NCI-H2196 (cell line): ENCODE measurements around the gene GNPTAB.
"Not testable (repeated sequence)": the region's sequence is repeated elsewhere in the genome, so short reads cannot be mapped to it uniquely, and the experiment has no call there.

Experiments used
- DNase-seq: peaks from one replicate; lab custom pipeline; 2025; ENCODE audit not compliant: unreplicated experiment; lab: John Stamatoyannopoulos, UW

Gene GNPTAB

DNA sequence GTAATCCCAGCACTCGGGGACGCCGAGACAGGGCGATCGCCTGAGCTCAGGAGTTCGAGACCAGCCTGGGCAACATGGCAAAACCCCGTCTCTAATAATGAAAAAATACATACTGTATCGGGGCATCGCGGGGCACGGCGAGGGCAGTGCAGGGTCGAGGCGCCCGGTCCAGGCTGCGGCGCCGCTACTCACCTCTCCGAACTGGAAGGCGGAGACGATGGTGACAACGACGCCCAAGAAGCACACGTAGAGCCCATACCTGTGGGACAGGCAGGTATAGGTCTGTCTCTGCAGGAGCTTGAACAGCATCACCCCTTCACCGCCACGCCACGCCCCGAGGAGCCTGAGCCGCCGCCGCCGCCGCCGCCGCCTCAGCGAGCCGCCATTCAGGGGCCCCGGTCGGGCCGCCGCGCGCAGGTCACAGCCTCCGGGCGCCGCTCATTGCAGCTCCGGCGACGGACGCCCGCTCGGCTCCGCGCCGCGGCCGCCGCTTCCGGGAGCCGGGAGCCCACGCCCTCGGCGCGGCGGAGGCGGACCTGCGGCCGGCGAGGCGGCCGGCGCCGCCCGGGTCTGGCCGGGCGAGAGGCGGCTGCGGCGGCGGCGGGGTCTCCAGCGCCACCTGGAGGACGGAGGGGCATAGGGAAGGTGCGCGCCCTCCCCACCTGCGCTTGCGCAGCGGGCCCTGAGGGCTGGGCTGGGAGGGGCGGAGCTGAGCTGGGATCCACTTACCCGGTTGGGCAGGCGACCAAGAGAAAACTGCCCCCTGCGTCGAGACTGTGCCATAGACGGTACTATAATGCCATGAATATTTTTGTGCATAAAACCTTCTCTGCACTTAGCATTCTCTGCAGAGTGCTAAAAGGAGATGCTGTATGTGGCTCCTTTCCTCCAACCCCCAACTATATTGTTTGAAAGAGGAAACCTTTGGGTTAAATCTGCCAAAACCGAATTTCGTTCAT, at the start of gene GNPTAB:
Gene GNPTAB, minus strand, starts transcription at position 593 of the 959 bp plus-strand sequence. Its CDS starts 284 bp downstream, at position 309.
- DNase-seq = peak; percentile 89

DNA sequence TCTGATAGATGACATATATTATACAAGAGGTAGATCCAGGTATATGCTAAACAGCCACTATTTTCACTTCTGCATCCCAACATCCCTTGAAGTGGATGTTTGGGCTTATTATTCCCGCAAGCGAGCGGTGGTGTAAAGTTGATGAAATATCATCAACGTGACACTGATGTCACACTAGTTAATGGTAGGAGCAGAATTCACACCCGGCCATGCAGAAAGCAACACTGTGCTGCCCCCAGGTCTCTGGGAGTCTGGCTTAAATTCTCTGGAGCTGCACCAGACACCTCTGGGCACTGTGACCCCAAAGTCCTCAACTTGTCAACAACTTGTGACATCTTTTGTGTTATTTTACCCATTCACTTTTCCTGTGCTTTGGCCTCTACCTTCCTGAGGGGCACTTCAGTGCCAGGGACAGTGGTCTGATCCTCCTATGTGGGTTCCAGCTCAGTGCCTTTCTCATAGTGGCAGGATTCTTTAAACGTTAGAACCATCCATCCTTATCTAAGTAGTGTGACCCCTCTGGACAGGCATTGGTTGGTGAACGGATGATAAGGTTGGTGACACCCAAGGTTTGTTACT, 47.6 kb upstream of the GNPTAB start:
- no peak for DNase-seq

DNA sequence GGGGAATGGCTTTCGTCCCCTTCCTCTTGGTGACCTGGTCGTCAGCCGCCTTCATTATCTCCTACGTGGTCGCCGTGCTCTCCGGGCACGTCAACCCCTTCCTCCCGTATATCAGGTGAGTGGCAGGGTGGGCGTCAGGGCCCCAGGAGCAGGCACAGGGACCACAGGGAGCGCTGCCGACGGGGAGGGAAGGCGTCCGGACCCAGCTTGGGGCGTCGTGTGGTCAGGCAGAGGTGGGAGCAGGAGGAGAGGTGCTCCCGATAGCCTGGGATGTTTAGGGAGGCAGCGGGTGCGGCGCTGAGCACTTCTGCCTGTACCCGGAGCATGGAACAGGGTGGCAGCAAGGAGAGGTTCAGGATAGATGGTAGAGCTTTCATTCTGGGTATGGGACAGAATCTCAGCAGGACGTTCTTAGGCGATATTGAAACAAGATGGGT, 47.1 kb upstream of the GNPTAB start:
- DNase-seq = no peak

DNA sequence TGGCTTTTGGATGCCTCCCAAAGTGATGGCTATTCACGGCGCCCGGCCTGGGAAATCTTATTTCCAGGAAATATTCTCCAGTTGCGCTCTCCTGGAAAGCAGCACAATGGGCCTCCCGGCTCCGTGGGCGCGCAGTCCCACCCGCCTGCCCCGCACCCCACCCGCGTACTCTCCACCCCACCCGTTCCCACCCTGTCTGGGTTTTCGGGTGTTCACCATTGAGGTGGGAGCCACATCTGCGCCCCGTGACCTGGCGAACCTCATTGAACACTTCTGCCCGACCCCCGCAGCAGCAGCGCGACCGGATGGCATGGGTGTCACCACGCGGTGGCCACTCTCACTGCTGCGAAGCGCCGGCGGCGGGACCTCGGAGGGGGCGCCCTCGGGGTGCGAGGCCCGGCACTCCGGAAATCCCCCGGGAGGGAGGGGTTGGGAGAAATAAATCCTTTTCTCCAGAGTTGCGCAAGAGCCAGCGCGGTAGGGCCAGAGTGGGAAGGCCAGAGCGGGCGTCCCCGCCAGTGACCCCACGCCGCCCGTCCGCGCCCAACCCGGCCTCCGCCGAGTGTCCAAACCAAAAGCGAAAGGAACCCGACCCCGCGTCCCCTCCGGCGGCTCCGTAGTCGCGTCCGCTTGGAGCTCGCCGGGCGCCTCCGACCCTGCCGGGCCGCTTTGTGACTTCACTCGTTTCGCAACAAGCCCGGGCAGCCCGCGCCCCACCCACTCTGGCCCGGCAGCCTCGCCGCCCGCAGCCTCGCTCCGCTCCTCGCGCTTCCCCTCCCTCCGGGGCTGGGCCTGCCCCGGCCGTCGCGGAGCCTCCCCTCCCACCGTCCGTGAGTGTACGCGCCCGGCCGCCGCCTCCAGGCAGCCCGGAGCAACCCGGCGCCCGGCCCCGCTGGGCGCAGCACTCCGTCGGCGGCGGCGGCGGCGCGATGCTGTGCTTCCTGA, 46.4 kb upstream of the GNPTAB start, which contains the start of gene DRAM1:
Gene DRAM1, plus strand, starts transcription at position 720 of the 945 bp plus-strand sequence. Its CDS starts 210 bp downstream, at position 930.
- DNase-seq = peak; percentile 77

DNA sequence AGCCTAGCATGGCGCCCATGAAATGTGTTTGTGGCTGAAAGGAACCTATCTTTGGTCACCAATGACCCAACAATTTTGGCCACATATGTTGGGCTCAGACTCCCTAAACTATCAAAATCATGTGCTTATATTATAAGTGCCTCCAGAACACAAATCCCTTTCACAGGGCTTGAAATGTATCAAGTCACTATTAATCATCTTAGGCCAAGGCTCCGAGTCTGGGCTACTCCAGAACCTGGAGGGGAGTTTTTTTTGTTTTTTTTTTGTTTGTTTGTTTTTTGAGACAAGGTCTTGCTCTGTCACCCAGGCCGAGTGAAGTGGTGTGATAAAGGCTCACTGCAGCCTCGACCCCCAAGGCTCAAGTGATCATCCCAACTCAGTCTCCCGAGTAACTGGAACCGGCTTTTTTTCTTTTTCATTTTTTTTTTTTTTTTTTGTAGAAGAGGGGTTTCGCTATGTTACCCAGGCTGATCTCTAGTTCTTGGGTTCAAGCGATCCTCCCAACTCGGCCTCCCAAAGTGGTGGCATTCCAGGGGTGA, 45.6 kb upstream of the GNPTAB start:
- no peak for DNase-seq

DNA sequence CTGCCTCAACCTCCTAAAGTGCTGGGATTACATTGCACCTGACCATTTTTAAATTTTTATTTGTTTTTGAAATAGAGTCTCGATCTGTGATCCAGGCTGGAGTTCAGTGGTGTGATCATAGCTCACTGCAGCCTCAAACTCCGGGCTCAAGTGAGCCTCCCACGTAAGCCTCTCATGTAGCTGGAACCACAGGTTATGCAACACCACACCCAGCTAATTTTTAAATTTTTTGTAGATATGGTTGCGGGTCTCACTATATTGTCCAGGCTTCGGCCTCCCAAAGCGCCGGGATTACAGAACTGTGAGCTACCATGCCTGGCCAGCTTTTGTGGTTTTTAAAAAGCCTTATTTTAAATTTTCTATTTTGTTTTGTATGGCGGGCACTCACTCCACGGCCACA, 44.4 kb upstream of the GNPTAB start:
- no peak for DNase-seq

DNA sequence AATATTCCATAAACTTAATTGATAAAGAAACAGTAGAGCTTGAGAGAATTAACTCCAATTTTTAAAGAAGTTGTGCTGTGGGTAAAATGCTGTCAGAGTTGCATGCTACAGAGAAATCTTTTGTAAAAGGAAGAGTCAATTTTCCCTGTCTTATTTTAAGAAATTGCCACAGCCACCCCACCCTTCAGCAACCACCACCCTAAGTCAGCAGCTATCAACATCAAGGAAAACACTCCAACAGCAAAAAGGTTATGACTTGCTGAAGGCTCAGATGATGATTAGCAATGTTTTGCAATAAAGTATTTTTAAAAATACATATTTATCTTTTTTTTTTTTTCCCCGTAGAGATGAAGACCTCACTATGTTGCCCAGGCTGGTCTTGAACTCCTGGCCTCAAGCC, 40.2 kb upstream of the GNPTAB start:
- no peak for DNase-seq

DNA sequence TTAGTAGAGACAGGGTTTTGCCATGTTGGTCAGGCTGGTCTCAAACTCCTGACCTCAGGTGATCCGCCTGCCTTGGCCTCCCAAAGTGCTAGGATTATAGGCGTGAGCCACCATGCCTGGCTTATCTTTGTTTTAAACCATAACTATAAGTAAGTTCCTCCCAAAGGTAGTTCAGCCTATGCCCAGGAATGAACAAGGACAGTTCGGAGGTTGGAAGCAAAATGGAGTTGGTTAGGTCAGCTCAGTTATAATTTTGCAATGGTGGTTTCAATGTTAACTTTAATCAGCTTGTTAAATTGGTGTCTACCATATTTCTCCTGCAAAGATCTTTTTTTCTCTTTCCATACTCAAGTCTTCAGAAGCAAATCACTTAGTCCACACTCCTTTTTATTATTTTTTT, 36.9 kb upstream of the GNPTAB start:
- not testable (repeated sequence) for DNase-seq

DNA sequence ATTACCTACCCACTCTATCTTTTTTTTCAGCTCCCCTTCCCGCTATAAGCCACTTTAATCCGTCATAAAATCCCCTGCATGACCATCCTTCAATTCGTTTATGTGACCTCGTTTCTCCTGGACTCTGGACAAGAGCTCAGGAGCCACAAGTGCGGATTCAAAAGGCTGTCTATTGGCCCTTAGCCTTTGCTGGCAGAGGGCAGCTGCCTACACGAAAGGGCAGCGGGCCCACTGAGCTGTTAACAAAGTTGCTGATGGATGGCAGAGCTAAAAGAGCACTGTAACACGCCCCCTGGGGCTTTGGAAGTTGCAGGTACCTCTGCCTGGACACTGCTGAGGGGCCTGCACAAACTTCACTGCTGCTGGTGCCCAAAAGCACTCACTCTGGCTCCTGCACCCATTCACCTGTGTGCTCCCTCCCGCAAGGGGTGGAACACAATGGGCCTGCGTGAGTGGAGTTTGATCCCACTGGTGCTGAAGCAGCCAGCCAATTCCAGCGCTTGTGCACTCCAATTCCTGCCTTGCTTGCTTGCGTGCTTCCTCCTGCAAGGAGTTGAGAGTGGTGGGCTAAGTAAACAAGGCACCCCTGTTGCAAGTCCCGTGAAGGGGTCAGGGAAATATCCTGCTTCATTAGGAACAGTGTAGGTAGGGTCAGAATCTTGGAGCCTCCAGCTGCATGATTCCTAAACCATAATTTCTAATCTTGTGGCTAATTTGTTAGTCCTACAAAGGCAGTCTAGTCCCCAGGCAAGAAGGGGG, 36.0 kb upstream of the GNPTAB start:
- no peak for DNase-seq

DNA sequence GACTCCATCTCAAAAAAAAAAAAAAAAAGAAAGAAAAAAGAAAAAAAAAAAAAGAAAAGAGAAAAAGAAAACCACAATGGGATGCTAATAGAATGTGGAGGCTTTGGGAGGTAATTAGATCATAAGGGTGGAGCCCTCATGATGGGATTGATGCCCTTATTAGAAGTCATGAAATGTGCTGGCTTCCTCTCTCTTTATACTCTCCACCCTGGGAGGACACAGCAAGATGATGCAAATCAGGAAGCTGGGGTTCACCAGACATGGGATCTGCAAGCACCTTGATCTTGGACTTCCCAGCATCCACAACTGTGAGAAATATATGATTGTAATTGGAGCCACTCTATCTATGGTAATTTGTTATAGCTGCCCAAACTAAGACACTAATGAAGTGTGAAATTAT, 33.2 kb upstream of the GNPTAB start:
- DNase-seq = no peak

DNA sequence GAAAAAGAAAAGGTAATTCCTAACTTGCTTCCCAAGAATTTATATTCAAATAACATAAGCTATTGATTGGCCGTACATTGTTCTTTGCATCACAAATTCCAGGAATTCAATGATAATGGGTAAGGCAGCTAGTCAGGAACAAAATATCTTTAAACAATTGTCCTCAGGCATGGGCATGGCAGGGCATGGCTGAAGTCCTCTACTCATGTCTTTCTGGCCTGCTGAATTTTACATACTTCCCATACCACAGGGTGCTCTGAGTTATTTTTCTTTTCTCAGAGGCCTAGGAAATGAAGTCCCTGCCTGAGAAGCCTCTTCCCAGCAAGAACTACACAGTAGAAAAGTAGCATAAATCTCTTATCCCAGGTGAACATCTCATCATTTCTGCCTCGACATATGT, 31.5 kb upstream of the GNPTAB start:
- DNase-seq = no peak

DNA sequence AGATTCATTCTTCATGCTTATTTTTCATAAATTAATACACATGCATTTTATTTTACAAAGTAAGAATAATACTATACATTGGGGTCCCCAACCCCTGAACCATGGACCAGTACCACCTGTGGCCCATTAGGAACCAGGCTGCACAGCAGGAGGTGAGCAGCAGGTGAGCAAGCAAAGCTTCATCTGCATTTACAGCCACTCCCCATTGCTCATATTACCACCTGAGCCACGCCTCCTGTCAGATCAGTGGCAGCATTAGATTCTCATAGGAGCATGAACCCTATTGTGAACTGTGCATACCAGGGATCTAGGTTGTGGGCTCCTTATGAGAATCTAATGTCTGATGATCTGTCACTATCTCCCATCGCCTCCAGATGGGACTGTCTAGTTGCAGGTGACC, 30.9 kb upstream of the GNPTAB start:
- DNase-seq = not testable (repeated sequence)

DNA sequence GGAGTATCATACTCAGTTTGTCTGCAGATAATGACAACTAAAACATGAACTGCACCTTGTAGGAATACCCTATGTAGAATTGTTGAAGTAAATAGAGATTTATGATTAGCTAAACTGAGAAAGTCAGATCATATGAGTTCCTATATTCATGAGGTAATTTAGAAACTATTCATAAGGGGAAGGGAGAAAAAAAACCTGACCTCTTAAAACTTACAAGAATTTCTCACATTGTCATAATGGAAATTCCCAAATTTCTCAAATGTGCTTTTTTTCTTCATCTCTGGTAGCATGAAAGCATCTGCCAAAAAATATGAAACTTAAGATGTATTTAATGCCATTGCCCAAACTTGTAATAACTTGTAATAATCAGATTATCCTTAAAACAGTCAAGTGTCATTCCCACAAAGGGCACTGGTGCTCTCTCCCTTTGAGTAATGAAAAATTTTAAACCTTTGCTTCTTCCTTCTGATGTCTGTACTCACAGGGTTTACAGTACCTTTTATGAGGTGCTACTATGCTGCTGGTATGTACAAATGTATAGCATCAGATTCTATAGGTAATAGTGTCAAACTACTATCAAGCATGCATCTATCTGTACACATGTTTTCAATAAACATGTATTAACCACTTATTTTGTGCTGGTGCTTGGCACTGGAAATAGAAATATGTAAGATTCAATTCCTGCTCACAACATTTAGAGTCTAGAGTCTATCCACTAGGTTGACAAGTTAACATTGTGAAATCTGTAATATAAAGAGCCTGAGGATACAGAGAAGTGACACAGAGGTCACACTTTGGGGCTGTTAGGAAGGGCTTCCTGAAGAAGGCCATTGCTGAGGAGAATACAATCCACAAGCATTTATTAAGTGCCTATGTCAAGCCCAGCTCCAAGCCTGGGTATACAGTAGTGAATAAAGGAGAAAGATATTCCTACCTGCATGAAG, 29.2 kb upstream of the GNPTAB start:
- DNase-seq = no peak

DNA sequence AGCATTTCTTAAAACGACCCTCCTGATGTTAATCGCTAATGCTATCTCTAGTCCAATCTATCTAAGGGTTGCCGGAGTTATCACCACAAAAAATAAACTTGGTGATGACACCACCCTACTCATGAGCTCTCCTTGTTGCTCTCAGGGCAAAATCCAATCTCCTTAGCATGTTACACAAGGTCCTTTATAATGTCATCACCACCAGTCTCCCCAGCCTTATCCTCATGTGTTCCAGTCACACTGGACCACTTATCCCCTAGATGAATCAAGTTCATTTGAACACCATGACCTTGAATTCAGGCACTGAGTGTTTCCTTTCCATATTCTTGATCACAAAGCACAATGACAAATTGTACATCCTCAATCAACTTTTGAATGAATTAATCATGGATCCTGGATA, 27.6 kb upstream of the GNPTAB start:
- DNase-seq = no peak

DNA sequence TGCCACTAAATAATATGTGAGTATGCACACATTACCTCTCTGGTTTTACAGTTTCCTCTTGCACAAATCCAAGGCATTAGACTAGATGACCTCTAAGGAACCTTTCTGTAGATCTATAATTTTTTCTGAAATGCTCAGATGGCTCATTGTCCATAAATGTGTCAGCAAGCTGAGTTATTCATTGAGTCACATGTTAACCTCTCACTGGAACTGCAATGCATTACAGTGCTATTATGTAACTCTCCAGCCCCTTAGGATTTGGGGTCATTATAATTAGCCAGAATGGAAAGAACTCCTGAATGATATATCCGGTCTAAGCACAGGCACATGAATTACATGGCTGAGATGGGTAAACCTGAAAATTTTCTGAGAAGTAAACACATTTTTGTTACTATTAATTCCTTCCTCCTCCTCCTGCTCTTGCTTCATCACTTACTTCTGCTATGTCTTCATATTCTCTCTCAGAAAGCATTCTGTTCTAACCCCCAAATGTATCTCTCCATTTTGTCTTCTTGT, 26.3 kb upstream of the GNPTAB start:
- no peak for DNase-seq

DNA sequence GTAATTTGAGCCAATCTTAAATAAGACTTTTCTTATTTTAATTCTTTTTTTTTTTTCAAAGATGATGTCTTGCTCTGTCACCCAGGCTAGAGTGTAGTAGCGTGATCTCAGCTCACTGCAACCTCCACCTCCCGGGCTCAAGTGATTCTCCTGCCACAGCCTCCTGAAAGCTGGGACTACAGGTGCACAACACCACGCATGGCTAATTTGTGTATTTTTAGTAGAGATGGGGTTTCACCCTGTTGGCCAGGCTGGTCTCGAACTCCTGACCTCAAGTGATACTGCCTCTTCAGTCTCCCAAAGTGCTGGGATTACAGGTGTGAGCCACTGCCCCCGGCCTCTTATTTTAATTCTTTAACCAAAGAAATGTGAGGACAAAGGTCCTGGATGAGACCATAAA, 25.9 kb upstream of the GNPTAB start:
- not testable (repeated sequence) for DNase-seq

DNA sequence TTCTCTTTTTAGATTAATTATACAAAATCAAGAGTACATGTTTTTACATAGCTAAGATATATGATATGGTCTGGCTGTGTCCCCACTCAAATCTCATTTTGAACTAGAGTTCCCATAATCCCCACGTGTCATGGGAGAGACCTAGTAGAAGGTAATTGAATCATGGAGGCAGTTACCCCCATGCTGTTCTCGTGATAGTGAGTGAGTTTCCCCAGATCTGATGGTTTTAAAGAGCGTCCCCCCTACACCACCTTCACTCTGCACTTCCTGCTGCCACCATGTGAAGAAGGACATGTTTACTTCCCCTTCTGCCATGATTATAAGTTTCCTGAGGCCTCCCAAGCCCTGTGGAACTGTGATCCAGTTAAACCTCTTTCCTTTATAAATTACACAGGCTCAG, 25.2 kb upstream of the GNPTAB start:
- DNase-seq = no peak

DNA sequence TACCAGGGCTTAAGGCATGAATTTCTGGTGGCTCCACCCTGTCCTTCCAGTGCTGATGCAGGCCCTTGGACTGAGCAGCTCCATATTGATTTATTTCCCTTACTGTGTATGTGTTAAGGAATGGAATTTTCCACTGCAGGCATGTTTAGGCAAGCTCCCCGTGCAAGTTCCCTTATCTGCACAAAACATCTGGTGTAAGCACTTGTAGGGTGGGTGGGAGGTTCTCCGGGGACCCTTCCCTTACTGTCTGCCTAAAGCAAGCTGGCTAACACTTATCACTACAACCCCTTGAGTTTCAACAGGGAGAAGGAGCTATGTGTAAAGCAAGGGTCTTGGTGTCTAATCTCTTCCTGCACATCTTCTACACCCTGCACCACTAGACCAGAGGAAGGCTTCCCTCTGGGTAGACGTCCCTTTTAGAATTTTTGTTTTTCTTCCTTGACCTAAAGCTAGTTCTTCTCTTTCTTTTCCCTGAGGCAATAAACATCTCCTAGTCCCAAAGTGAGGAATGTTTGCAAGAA, 24.7 kb upstream of the GNPTAB start:
- DNase-seq = no peak

DNA sequence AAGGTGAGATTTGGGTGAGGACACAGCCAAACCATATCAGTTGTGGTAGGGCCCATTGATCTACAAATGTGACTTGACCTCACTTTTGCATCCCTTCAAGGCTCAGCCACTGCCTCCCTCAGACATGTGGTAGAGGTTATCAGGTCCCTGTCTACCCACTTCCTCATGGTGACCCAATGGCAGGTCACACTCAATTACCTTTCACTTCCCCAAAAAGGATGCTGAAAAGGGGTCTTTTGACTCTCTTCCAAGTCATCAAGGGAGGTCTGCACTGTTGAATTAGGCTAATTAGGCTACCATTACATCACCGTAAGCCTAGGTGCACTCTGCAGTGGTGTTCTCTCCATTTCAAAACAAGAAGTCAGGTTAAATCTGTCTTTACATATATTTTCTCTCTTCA, 24.0 kb upstream of the GNPTAB start:
- DNase-seq = no peak
